C1 segment of cervical spinal cord (tissue), 14 donors: ENCODE measurements around the gene ROS1.
"Not testable (repeated sequence)": the region's sequence is repeated elsewhere in the genome, so short reads cannot be mapped to it uniquely, and the experiment has no call there.

ENCODE experiments used
- DNase-seq, 14 donors: peaks; one replicate each; lab custom pipeline; 2025; lab: John Stamatoyannopoulos, UW

The ROS1 gene

DNA sequence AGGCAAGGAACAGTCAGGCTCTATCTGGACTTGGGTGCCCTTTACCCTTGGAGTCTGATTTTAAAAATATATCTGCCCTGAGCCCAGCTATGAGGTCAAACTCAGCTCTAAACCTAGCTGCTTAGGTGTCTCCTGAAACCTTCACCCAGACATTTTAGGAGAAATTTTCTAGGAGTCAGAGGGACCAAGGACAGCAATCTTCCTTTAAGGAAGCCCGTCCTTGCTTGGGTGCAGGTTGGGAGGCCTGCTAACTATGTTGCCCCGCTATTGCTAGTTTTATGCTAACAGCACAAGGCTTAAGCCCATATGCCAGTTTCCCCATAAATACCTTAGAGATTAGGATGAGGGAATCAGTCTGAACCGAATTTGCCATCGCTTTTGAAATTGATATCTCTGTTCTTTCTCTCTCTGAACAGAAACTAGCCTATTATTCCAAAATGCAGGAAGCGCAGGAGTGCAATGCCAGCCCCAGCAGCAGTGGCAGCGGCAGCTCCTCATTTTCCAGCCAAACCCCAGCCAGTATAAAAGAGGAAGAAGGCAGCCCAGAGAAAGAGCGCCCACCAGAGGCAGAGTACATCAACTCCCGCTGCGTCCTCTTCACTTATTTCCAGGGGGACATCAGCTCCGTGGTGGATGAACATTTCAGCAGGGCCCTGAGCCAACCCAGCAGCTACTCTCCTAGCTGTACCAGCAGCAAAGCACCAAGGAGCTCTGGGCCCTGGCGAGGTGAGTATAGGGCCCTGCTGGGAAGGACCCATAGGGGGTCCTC, 157.8 kb downstream of the ROS1 start:
- no peak for DNase-seq

DNA sequence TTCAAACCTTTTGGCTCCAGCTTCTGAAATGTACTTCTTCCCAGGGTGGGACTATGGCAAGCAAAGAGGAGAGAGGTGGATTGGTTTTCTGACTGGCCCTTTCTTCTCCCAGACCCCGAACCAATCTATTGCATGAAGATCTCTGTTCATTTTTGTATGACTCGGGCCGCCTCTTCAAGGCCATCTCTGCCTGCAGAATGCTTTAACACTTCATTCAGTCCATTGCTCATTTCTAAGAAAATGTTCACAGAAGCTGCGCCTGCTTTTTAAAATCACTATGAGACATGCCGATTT, 158.7 kb downstream of the ROS1 start:
- DNase-seq, result no peak

DNA sequence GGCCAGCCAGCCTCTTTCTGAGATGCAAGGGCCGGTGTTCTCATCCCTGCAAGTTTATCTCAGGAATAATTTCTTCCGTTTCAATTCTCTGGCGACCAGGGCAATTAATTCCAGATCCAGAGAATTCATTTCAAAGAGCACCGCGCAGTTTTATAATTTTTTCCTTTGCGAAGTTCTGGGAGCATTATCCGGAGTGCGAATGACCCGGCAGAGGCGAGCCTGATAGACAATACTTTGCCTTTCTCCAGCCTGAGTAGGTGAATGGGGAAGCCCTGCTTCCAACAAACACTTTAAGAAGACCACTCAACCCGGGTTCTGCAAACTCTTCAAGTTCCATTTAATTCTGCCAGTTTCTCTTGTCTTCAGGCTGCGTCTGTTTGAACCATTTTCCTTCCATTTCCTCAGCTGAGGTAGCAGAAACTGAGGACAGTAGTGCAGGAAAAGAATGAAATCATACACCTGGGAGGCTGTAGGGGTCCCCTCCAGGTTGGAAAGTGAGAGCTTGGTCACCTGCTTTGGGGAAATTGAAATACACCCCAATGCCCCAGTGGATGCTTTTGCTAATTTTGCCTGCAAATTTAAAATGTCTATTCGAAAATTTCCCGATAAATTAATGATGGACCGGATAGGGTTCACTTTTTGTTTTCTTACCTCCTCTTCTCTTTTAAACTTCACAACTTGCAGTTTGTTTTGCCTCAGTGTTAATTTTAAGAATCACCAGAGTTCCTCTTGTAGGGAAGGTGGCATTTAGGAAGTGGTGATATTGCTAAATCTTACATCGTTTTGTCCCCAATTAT, 159.3 kb downstream of the ROS1 start:
- DNase-seq, result no peak

DNA sequence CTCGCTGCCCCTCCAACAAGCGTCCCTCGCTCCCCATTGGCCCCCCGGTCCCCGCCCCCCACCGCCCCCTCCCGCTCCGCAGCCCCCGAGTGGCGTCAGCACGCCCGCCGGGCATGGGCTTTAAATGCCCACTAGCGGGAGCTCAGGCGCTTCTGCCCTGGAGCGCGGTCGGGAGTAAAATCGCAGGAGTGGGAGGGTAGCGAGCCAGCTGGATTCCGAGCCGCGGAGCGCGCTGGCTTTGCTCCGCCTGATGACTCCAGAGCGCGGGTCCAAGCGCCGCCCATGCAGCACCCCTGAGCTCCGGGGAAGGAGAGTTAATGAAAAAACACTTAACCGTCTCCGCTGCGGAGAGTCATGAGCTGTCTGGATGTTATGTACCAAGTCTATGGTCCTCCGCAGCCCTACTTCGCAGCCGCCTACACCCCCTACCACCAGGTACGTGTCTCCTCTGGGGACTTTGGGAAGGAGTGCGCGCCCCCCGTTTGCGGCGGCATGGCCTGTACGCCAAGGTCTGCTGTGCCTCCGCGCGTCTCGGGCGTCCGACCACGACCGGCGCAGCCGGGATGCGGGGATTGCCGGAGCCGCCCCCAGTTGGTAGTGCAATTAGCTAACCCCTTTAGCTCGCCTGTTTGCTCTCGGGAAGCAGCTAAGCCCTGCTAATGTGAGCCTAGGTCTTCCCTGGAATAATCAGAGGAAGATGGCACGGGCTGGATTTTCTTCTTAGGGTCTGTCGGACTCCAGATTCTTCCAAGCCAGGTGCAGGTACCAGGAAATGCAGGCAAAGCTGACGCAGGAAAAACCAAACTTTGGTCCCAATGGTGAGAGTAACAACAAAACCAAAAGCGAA, 160.1 kb downstream of the ROS1 start, which contains the start of gene VGLL2:
VGLL2 (plus strand) TSS at position 149 of the 847 bp plus-strand sequence; CDS start at position 355, 206 bp downstream.
- peak in 5 of 14 donors; percentile 17 to 66 (median 29) for DNase-seq

DNA sequence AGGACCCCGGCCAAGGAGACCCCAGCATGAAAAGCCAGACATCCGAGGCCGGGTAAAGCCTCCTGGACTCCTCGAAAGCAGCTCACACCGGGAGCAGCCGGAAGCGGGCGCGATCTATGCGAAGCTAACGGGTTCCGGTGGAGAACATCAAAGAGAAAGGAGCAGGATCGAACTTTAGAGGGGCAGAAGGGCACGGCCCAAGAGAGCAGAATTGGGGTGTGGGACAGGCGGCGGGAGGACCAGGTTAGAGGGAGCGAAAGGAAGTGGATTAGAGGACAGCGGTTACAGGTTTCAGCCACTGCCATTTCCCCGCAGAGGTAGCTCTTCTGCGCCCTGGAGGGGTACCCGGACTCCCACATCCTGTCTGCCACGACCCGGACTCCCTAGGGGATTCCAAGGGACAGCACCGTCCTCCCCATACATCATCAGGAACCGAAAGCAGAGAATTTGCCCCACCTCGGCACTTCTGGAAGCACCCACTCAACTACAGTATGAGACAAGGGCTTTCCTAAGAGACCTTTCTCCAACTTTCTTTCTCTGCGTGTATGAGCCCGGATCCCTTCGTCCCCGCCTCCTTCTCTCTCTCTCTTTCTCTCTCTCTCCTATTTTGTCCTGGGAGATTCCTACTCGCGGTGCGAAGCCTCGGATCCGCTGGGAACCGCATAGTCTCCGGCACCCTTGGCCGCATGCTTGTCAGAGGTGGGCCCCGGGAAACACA, 160.9 kb downstream of the ROS1 start:
- no peak for DNase-seq

DNA sequence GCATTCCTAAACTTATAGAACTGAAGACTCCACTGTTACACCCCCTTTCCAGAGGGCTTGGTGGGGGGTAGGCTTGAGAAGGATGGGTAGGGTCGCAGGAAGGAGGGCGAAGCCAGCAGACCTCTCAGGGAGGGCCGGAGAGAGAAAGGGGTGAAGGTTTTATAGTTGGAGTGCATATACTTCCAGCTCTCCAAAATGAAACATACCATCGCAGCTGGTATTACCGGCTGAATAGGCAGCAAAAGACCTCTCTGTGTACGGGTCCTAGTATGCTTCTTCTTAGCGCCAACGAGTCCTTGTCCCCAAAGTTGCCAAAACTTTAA, 161.4 kb downstream of the ROS1 start:
- DNase-seq, result no peak

DNA sequence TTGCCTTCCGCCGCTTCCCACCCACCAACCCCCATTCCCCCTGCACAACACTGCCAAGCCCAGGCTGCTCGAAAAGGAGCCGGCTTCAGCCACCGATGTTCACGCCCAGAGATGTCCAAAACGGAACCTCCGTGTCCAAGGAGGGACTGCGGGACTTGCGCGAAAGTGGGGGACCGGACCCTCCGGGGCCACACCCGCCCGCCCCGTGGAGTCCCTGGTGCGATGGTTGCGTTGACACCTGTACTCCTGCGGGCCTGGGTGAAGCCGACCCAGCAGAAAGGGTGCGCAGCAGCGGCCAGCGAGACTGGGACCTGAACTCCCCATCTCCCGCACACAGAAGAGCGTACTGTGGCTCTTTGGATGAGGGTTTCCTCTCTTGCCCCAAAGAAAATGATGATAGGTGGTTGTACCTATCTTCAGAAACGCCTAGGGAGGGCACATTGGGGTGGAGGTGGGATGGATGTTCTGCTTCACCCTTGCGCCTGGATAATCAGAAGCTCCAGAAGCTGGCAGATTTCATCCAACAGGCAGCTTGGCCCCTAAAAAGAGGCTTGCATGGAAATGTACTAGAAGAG, 162.3 kb downstream of the ROS1 start:
- DNase-seq, result no peak

DNA sequence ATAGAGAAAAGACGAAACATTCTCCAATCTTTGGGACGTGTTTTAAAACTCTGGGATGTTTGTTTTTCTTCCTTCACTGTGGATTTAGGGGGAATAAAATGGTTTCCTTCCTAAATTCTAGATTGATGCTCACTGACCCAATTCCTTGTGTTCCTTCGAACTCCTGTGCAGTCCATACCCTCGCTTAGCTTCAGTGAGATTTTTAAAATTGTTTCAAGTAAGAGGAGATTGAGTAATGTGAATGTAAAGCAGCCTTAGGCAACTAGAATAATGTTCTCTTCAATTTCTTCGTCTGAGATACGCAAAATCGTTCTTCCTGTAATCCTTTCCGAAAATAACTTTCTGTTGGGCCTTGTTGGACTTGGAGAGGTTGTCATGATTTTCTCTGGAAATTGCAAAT, 162.9 kb downstream of the ROS1 start:
- no peak for DNase-seq

DNA sequence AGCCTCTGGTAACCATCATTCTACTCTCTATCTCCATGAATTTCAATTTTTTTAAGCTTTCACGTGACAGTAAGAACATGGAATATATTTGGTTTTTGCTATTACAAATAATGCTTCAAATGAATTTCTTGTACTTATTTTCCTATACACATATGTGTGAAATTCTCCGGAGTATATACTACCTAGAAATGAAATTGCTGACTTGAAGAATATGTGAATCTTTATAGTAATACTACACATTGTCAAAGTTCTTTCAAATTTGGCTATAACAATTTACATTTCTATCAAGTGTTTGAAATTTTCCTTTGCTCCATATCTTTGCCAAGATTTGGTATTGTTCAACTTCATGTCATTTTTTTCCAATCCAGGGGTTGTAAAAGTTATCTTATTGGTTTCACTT, 172.0 kb downstream of the ROS1 start:
- DNase-seq, result no peak

DNA sequence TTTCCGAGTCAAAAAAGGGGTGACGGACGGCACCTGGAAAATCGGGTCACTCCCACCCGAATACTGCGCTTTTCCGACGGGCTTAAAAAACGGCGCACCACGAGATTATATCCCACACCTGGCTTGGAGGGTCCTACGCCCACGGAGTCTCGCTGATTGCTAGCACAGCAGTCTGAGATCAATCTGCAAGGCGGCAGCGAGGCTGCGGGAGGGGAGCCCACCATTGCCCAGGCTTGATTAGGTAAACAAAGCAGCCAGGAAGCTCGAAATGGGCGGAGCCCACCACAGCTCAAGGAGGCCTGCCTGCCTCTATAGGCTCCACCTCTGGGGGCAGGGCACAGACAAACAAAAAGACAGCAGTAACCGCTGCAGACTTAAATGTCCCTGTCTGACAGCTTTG, 180.8 kb downstream of the ROS1 start:
- not testable (repeated sequence) for DNase-seq

DNA sequence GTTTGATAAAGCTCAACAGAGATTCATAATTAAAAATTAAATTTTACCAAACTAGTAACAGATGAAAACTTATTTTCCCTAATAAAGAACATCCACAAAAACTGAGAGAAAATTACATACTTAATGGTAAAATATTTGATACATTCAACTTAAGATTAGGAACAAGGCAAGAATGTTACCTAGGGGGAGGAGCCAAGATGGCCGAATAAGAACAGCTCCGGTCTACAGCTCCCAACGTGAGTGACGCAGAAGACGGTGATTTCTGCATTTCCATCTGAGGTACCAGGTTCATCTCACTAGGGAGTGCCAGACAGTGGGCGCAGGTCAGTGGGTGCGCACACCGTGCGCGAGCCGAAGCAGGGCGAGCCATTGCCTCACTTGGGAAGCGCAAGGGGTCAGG, 181.2 kb downstream of the ROS1 start:
- not testable (repeated sequence) for DNase-seq
